AG04450 (cell line): ENCODE data around the gene OSBPL8. TPM values are rescaled to one million over a fixed set of nuclear protein-coding genes. Genes with fewer than 3 reads are reported as not detected.

Experiments
- CTCF ChIA-PET: fragments of 300-600, 350-600 bp; formaldehyde crosslinking; extraction: SDS; loops from one replicate; lab custom pipeline; 2022; ENCODE audit warnings: antibody characterized with exemption, inconsistent platforms; lab: Charles Lee
- POLR2A ChIA-PET: fragments of 350-600 bp; formaldehyde crosslinking; extraction: SDS; loops from one replicate; lab custom pipeline; 2021; ENCODE audit warnings: antibody characterized with exemption, inconsistent platforms; lab: Yijun Ruan, JAX
- DNase-seq: peaks from one replicate; pipeline ENCODE4 v3.0.0-alpha.2; 2011; ENCODE audit warnings: low read depth, low spot score
- H3K27ac ChIP-seq: one replicate; pipeline ENCODE4 v1.5.1; 2012; ENCODE audit warnings: low read depth, low read length, control low read depth
- H3K27me3 ChIP-seq: one replicate; pipeline ENCODE4 v1.6.0; 2012; ENCODE audit warnings: low read length; ENCODE audit not compliant: control insufficient read depth, insufficient read depth
- H3K4me3 ChIP-seq: 2 replicates; pipeline ENCODE4 v1.5.1; 2011; ENCODE audit warnings: mild to moderate bottlenecking, low read depth, low read length, control low read depth
- H3K9me3 ChIP-seq: 2 replicates; pipeline ENCODE4 v1.5.1; 2012; ENCODE audit warnings: low read length; ENCODE audit not compliant: control insufficient read depth, insufficient read depth
- CTCF ChIP-seq: IDR thresholded peaks from 2 replicates; pipeline ENCODE4 v1.5.1; 2011; ENCODE audit warnings: low read depth, low read length, control low read depth, inconsistent platforms
- polyA plus RNA-seq: library from polyadenylated mRNA; depleted of rRNA; stranded (reverse); fragments of >200 nt; gene quantifications from 2 replicates; pipeline ENCODE4 v1.2.3, GENCODE V29; 2011

OSBPL8 gene
- polyA plus RNA-seq, 1 experiment = 64.5 TPM

- H3K27me3 ChIP-seq = no peaks in the 10 kb centered on the region
- H3K9me3 ChIP-seq = no peaks in the 10 kb centered on the region
- TF ChIP-seq CTCF = no peak
- H3K27ac ChIP-seq = no peak overlapping the region
- H3K4me3 ChIP-seq = no peak overlapping the region
- POLR2A ChIA-PET = no interaction called here
- CTCF ChIA-PET = no interaction called here
- no peak for DNase-seq
Observed at GRCh38 chr12:76449993-76450392, 109.6 kb downstream of the OSBPL8 start.

GRCh38 chr12:76449583-76449982 lies 110.0 kb downstream of the OSBPL8 start:
- POLR2A ChIA-PET = no interaction called here
- Histone ChIP-seq H3K27me3 (no peaks in the 10 kb centered on the region), H3K4me3 (no peak overlapping the region)

GRCh38 chr12:76449016-76449415 lies 110.6 kb downstream of the OSBPL8 start:
- POLR2A ChIA-PET = no interaction called here
- H3K27ac ChIP-seq = no peak overlapping the region
- no peak for TF ChIP-seq CTCF

More at GRCh38 chr12:76449583-76449982, 110.0 kb downstream of the OSBPL8 start:
- Histone ChIP-seq H3K27ac (no peak overlapping the region), H3K9me3 (no peaks in the 10 kb centered on the region)
- no peak for TF ChIP-seq CTCF
- no peak for DNase-seq
- CTCF ChIA-PET = no interaction called here

GRCh38 chr12:76446090-76446489 lies 113.5 kb downstream of the OSBPL8 start:
- ChIA-PET POLR2A (no interaction called here), CTCF (interaction anchor here (1.4 kb wide), 1 partner anchor 11 kb away, joined by 3 read pairs; no protein-coding TSS in a partner anchor)
- TF ChIP-seq CTCF = no peak
- no peak overlapping the region for H3K27ac ChIP-seq
- no peak for DNase-seq
- H3K4me3 ChIP-seq = no peak overlapping the region
- no peaks in the 10 kb centered on the region for H3K9me3 ChIP-seq
- H3K27me3 ChIP-seq = no peaks in the 10 kb centered on the region

More at GRCh38 chr12:76449016-76449415, 110.6 kb downstream of the OSBPL8 start:
- Histone ChIP-seq H3K9me3 (no peaks in the 10 kb centered on the region), H3K27me3 (no peaks in the 10 kb centered on the region), H3K4me3 (no peak overlapping the region)
- DNase-seq = no peak
- CTCF ChIA-PET = no interaction called here

GRCh38 chr12:76445462-76445861 lies 114.1 kb downstream of the OSBPL8 start:
- no peak for DNase-seq
- ChIA-PET POLR2A (no interaction called here), CTCF (interaction anchor here (1.4 kb wide), 1 partner anchor 12 kb away, joined by 3 read pairs; no protein-coding TSS in a partner anchor)
- H3K27me3 ChIP-seq = no peaks in the 10 kb centered on the region
- H3K27ac ChIP-seq = no peak overlapping the region
- H3K4me3 ChIP-seq = no peak overlapping the region
- no peak for TF ChIP-seq CTCF
- no peaks in the 10 kb centered on the region for H3K9me3 ChIP-seq
